ENCODE data around the gene MEGF6.

Gene MEGF6

GRCh38 chr1:3644273-3644672 is 33.0 kb upstream of the MEGF6 start:
- DNase-seq (ENCODE audit: low read depth in 2 of 2) = no peak

- DNase-seq (ENCODE audit: low read depth in 2 of 2) = no peak
Measured at GRCh38 chr1:3642919-3643675, 31.8 kb upstream of the MEGF6 start.

- DNase-seq (ENCODE audit: low read depth in 2 of 2) = no peak
Measured at GRCh38 chr1:3641816-3642215, 30.5 kb upstream of the MEGF6 start.

- no peak for DNase-seq (ENCODE audit: low read depth in 2 of 2)
Measured at GRCh38 chr1:3641046-3641760, 29.9 kb upstream of the MEGF6 start.

GRCh38 chr1:3640121-3640837 is 29.0 kb upstream of the MEGF6 start:
- no peak for DNase-seq (ENCODE audit: low read depth in 2 of 2)

GRCh38 chr1:3639397-3639911 is 28.1 kb upstream of the MEGF6 start:
- no peak for DNase-seq (ENCODE audit: low read depth in 2 of 2)

GRCh38 chr1:3638676-3639075 is 27.4 kb upstream of the MEGF6 start:
- no peak for DNase-seq (ENCODE audit: low read depth in 2 of 2)

- DNase-seq (ENCODE audit: low read depth in 2 of 2) = no peak
Measured at GRCh38 chr1:3638027-3638426, 26.7 kb upstream of the MEGF6 start.

- DNase-seq (ENCODE audit: low read depth in 2 of 2) = no peak
Measured at GRCh38 chr1:3636531-3636930, 25.2 kb upstream of the MEGF6 start.

GRCh38 chr1:3636080-3636479 is 24.8 kb upstream of the MEGF6 start:
- no peak for DNase-seq (ENCODE audit: low read depth in 2 of 2)

- no peak for DNase-seq (ENCODE audit: low read depth in 2 of 2)
Measured at GRCh38 chr1:3634059-3634800, 22.9 kb upstream of the MEGF6 start.

GRCh38 chr1:3633344-3634058 is 22.2 kb upstream of the MEGF6 start:
- DNase-seq (ENCODE audit: low read depth in 2 of 2) = no peak

GRCh38 chr1:3632716-3633343 is 21.5 kb upstream of the MEGF6 start:
- no peak for DNase-seq (ENCODE audit: low read depth in 2 of 2)

GRCh38 chr1:3632298-3632697 is 21.0 kb upstream of the MEGF6 start:
- no peak for DNase-seq (ENCODE audit: low read depth in 2 of 2)

- no peak for DNase-seq (ENCODE audit: low read depth in 2 of 2)
Measured at GRCh38 chr1:3631320-3632260, 20.3 kb upstream of the MEGF6 start.

- no peak for DNase-seq (ENCODE audit: low read depth in 2 of 2)
Measured at GRCh38 chr1:3630914-3631313, 19.6 kb upstream of the MEGF6 start.

- DNase-seq (ENCODE audit: low read depth in 2 of 2) = no peak
Measured at GRCh38 chr1:3630161-3630611, 18.9 kb upstream of the MEGF6 start.

GRCh38 chr1:3629561-3630160 is 18.4 kb upstream of the MEGF6 start:
- no peak for DNase-seq (ENCODE audit: low read depth in 2 of 2)

GRCh38 chr1:3628445-3628844 is 17.1 kb upstream of the MEGF6 start:
- DNase-seq (ENCODE audit: low read depth in 2 of 2) = no peak

Data from fibroblast of skin of left biceps (primary cell).